ENCODE results near the gene OPN3.

DNA sequence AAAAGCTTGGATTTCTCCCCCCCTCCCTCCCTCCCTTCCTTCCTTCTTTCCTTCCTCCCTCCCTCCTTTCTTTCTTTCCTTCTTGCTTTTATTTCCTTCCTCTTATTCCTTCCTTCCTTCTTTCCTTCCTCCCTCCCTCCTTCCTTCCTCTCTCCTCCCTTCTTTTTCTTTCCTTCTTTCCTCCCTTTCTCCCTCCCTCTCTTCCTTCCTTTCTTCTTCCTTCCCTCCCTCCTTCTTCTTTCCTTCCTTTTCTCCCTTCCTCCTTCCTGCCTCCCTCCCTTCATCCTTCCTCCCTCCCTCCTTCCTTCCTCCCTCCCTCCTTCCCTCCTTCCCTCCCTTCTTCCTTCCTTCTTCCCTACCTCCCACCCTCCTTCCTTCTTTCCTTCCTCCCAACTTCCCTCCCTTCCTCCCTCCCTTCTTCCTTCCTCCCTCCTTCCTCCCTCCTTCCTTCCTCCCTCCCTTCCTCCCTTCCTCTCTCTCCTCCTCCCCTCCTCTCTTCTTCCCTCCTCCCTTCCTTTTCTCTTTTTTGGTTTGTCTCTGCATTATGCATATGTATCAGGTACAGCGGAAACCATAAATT is 34.7 kb upstream of the OPN3 start:
- no peak for TF ChIP-seq POLR2A (IDR thresholded peaks at IDR 0.05)
- TF ChIP-seq, protein P1, sequence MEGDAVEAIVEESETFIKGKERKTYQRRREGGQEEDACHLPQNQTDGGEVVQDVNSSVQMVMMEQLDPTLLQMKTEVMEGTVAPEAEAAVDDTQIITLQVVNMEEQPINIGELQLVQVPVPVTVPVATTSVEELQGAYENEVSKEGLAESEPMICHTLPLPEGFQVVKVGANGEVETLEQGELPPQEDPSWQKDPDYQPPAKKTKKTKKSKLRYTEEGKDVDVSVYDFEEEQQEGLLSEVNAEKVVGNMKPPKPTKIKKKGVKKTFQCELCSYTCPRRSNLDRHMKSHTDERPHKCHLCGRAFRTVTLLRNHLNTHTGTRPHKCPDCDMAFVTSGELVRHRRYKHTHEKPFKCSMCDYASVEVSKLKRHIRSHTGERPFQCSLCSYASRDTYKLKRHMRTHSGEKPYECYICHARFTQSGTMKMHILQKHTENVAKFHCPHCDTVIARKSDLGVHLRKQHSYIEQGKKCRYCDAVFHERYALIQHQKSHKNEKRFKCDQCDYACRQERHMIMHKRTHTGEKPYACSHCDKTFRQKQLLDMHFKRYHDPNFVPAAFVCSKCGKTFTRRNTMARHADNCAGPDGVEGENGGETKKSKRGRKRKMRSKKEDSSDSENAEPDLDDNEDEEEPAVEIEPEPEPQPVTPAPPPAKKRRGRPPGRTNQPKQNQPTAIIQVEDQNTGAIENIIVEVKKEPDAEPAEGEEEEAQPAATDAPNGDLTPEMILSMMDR (IDR thresholded peaks at IDR 0.05) = no peak
